Astrocyte of the spinal cord (primary cell): ENCODE measurements around the gene EPB41L3.

Experiments used
- DNase-seq: peaks from one replicate; pipeline ENCODE4 v3.0.0; 2011; ENCODE audit warnings: low read depth, low spot score
- H3K4me3 ChIP-seq: 2 replicates; pipeline ENCODE4 v1.5.1; 2011; ENCODE audit warnings: low read depth, mild to moderate bottlenecking, low read length, moderate library complexity
- in situ Hi-C: cut with HindIII; loops from 2 replicates; pipeline ENCODE4 v1.10.0; 2017; ENCODE audit warnings: low sequenced_read_pairs
- TF ChIP-seq, protein P1 (sequence below): IDR thresholded peaks from 2 replicates; pipeline ENCODE4 v1.5.1; 2012; ENCODE audit warnings: low read depth, mild to moderate bottlenecking, low read length, inconsistent platforms

The EPB41L3 gene

GRCh38 chr18:5537860-5538259, 5.9 kb downstream of the EPB41L3 start:
- DNase-seq = no peak
- in situ Hi-C loops = no loop called here
- TF ChIP-seq, protein P1, sequence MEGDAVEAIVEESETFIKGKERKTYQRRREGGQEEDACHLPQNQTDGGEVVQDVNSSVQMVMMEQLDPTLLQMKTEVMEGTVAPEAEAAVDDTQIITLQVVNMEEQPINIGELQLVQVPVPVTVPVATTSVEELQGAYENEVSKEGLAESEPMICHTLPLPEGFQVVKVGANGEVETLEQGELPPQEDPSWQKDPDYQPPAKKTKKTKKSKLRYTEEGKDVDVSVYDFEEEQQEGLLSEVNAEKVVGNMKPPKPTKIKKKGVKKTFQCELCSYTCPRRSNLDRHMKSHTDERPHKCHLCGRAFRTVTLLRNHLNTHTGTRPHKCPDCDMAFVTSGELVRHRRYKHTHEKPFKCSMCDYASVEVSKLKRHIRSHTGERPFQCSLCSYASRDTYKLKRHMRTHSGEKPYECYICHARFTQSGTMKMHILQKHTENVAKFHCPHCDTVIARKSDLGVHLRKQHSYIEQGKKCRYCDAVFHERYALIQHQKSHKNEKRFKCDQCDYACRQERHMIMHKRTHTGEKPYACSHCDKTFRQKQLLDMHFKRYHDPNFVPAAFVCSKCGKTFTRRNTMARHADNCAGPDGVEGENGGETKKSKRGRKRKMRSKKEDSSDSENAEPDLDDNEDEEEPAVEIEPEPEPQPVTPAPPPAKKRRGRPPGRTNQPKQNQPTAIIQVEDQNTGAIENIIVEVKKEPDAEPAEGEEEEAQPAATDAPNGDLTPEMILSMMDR = no peak

GRCh38 chr18:5534845-5535244, 9.0 kb downstream of the EPB41L3 start:
- TF ChIP-seq, protein P1 = no peak
- DNase-seq = no peak
- H3K4me3 ChIP-seq = no peak overlapping the region
- in situ Hi-C loops = no loop called here

More at GRCh38 chr18:5537860-5538259, 5.9 kb downstream of the EPB41L3 start:
- no peak overlapping the region for H3K4me3 ChIP-seq

GRCh38 chr18:5532066-5532465, 11.7 kb downstream of the EPB41L3 start:
- no peak overlapping the region for H3K4me3 ChIP-seq
- in situ Hi-C loops = no loop called here
- TF ChIP-seq, protein P1 = no peak
- DNase-seq = no peak

DNA sequence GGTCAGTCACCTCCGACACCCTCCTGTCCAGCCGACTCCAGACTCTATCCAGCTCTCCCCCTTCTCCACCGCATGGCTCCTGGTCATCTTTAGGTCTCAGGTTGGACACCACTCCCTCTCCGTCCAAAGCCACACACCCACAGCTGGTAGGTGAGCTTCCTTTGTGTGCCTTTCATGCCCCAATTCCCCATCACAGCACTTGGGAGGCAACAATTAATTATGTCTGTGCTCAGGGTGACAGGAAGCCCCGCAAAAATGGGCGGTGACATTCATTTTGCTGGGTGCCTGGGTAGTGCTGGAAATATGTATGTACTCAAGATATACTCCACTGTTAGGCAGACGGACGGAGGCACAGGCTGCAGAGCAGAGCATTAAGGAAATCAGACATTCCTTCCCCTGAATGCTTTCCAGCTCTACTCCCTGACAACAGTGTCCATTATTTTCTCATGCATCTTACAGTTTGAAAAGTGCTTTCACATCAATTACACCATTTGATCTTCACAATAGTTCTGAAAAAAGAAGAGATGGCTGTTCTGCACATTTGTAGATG, 13.1 kb downstream of the EPB41L3 start:
- in situ Hi-C loops = no loop called here
- TF ChIP-seq, protein P1 = no peak
- H3K4me3 ChIP-seq = no peak overlapping the region
- no peak for DNase-seq

DNA sequence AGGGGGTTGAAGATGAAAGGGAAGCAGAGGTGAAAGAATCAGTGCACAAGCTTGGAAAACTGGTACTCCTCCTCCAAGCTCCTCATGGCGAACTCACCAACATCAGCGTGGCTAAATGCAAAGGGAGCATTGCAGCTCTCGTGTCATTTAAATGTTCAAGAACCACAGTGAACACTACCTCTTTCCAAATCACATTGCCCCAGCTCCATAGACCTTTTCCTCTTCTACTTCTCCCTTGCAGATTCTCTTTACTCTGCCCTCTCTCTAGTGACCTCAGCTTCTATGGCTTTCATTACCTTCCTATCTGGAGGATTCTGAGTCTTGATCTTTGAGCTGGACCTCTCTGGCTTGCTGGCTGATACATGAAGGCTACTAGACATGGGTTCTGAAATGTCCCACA, 14.3 kb downstream of the EPB41L3 start:
- no peak for DNase-seq
- H3K4me3 ChIP-seq = no peak overlapping the region
- in situ Hi-C loops = no loop called here
- TF ChIP-seq, protein P1 = no peak

- no peak overlapping the region for H3K4me3 ChIP-seq
- DNase-seq = peak; percentile 89
- TF ChIP-seq, protein P1 = no peak
- in situ Hi-C loops = no loop called here
Observed at GRCh38 chr18:5527603-5528002, 16.2 kb downstream of the EPB41L3 start.

DNA sequence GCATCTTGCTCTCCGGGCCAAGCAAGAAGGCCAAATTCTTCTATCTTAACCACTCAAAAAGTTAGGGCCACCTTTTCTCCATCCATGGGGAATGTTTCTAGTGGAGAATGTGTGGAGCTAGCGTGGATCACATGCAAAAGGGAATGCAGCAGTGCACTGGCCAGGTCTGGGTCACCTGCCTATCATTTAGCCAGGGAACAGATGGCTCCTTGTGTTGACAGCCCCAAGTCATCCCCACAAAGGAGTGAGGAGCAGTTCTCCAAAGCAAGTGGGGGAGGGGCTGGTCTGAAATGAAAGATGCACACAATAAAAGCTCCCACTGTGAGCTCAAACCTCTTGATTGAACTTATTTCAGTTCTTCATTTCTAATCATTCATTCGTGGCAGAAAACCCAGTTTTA, 19.1 kb downstream of the EPB41L3 start:
- no peak for DNase-seq
- in situ Hi-C loops = no loop called here
- TF ChIP-seq, protein P1 = no peak
- H3K4me3 ChIP-seq = no peak overlapping the region
